GM19397 (cell line): ENCODE results near the gene LIN54.
A peak's percentile ranks its signal among the peaks of the same experiment; 100 is the strongest.
"Not testable (repeated sequence)": the region's sequence is repeated elsewhere in the genome, so short reads cannot be mapped to it uniquely, and the experiment has no call there.

Source experiments
- ATAC-seq: cut with Tn5 transposase; IDR thresholded peaks from one replicate; pipeline ENCODE4 v1.9.1; 2021; ENCODE audit warnings: mild to moderate bottlenecking, moderate library complexity; ENCODE audit not compliant: unreplicated experiment

Gene LIN54

DNA sequence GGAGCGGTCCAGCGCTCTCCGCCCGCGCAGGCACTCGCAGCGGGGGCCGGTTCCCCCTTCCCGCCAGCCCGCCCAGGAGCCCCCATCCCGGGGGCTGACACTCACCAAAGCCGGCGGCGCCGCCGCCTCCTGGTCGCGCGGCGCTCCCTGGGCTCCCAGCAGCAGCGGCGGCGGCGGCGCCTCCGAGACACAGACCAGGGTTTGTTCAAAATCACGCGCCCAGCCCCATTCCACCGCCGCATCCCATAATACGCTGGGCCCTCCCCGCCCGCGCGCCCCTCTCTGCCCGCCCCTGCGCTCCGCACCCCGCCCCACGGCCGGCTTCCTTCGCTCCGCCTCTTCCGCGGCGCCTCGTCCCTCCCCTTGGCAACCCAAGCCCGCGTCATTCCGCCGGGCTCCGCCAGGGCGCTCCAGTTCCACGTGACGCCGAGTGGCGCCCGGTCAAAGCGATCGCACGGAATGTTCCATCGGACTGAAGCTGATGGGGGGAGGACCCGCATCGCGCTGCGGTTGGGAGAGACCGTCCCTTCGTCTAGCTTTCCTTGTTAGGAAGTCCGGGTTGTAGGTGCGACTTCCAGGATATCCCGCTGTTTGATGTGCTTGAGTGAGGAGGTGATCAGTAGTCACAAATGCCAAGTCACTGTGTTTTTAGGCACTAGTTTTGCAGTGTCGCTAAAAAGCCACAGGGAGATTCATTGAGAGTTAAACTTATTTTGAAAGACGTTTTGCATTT, 2.2 kb upstream of the LIN54 start:
- ATAC-seq: peak; percentile 84

DNA sequence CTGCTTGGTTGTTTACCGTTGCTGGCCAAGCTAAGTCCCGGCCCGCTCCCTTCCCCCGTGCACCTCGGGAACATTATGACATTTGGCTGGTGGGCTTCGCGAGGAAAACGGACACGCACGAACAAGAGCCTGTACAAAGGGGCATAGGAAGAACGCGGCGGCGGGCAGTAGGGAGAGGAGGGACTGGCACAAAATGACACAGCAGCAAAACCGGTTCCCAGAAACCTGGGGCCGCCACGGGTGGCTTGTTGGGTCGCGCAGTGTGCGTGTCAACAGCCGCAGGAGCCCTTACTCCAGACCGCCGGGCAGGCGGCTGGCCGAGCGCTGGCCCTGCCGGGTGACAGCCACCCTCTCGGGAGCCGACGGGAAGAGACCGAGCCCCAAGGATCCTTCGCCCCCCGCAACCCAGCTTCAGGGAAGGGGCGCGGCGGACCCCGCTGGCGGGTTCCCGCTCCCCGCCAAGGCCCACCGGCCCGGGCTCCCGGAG, 1.6 kb upstream of the LIN54 start:
- ATAC-seq: peak; percentile 13

DNA sequence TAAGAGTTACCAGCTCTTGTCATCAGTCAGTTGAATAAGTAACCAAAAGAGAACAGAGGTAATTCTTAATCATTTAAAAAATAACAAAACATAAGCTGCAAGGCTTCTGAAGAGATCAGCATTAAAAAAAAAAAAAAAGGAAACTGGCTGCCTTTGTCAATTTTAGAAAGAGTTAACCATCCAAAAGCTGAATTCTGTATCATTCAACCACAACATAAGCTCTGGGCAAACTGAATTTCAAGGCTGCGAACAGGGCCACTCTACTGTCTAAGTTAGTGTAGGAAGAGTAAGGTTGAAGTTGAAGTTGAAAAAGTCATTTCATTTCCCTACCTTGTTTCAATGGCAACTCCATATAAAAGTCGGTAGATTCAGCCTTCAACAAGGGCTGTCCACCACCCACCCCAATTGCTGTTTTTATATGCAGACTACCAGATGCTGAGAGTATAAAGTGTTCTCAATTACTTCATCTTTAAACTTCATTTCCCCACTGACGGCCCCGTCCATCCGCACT, 1.1 kb upstream of the LIN54 start:
- ATAC-seq: no peak

- no peak for ATAC-seq
Observed at GRCh38 chr4:83010111-83010521, 507 bp downstream of the LIN54 start.

- no peak for ATAC-seq
Observed at GRCh38 chr4:83009529-83009928, 1.1 kb downstream of the LIN54 start.

- ATAC-seq: not testable (repeated sequence)
Observed at GRCh38 chr4:83003044-83003791, 7.4 kb downstream of the LIN54 start.

- no peak for ATAC-seq
Observed at GRCh38 chr4:83002329-83002728, 8.3 kb downstream of the LIN54 start.

DNA sequence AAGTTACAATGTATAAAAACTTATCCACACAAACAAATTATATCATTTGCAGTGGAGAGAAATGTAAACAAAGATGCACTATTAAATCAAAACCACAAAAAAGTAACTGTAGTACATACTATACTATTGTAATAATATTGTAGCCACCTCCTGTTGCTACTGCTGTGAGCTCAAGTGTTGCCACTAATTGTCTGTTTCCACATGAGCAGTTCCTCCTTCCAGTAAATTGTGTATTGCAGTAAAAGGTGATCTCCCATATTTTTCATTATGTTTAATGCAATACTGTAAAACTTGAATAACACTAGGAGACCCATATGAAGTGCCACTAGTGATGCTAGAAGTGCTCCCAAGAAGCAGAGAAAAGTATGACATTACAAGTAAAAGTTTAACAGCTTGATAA, 11.7 kb downstream of the LIN54 start:
- no peak for ATAC-seq

- ATAC-seq: no peak
Observed at GRCh38 chr4:82994834-82995233, 15.8 kb downstream of the LIN54 start.

DNA sequence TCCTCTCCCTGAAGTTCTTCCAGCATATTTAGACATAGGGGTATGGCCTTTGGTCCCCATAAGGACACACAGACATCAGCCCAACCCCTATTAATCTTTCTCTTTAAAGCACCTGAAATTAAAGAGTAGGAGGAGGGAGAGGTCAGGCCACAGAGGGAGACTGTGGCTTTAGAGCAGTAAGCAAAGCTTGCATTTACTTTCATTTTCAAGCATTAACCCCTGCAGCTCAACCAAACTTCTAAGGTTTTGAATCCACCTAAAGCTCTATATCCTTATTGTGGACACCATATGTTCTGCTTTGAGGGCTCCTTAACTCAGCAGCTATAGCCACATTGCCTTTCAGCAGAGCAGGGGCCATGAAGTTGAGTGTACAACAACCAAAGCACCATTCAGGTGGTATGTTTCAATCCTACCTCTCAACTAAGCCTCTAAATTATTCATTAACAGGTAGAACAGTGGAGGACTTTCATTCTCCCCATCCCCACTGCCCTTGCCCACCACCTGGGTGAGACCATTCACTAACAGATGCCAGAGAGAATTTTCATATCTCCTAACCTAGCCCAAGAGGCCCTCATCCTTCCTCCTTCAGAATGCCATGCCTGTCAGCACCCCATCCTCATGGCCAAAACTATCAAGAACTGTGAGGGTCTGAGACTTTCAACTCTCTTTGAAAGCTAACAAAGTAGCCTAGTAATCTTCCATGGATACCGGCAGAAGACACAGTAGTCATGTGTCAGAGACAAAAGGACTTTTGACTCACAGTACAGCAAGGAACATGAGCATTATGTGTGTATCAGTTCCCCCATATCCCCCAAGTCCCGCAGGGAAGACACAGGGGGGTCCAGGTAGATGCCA, 20.8 kb downstream of the LIN54 start:
- peak; percentile 91 for ATAC-seq

- ATAC-seq: no peak
Observed at GRCh38 chr4:82988323-82988832, 22.2 kb downstream of the LIN54 start.

DNA sequence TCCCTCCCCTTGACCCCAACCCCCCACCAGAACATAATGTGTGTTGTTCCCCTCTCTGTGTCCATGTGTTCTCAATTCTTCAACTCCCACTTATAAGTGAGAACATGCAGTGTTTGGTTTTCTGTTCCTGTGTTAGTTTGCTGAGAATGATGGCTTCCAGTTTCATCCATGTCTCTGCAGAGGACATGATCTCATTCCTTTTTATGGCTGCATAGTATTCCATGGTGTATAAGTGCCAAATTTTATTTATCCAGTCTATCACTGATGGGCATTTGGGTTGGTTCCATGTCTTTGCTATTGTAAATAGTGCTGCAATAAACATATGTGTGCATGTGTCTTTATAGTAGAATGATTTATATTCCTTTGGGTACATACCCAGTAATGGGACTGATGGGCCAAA, 23.1 kb downstream of the LIN54 start:
- not testable (repeated sequence) for ATAC-seq

- ATAC-seq: no peak
Observed at GRCh38 chr4:82984459-82984858, 26.2 kb downstream of the LIN54 start.

DNA sequence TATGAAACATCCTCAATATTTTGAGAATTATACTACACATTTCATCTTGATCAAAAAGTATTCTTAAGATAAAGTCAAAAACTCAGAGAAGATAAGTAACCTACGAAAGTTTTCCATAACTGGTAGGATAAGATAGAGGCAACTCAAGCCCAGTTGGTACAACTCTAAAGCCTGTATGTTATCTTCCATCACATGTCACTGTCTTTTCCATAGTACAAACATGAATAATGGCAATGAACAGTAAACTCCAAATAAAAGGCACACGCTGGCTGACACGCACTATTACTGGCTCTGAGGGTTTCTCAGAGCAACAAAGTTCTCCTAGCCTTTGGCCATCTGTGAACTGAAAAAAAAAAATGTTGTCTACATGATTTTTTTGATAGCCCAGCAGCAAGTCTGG, 27.2 kb downstream of the LIN54 start:
- ATAC-seq: no peak

- ATAC-seq: no peak
Observed at GRCh38 chr4:82981138-82981537, 29.5 kb downstream of the LIN54 start.

DNA sequence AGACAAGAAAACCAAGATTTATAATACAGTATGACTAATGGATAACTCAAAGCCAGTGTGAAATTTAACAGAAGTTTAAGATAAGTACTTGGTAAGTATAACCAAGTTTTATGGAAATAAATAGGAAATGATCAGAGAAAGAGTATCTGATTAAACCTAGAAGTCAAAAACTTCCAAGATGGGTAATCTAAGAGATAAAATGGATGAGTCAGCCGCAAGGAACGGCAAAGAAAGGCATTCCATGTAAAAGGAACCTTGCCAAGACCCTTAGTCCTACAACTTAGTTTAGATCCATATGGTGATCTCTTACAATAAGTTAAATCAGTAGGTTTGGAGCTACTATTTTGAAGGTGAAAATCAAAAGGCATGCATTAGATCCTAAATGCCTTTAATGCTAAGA, 34.8 kb downstream of the LIN54 start:
- ATAC-seq: no peak

- ATAC-seq: no peak
Observed at GRCh38 chr4:82969414-82969813, 41.2 kb downstream of the LIN54 start.

DNA sequence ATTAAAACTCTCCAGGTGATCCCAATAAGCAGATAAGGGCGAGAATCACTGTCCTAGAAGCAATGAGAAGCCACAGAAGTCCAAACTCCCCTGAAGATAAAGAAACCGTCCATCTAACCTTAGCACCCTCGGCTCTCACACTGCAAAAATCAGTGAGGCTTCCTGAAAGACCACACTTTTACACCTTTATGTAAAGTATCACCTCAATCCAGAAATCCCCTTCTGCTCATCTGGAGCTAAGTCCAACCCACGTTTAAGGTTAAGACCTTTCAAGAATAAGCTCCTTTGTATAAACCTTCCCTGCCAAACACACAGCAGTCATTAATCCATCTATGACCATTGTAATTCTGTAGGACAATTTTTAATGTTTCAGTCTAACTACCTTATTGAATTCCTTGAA, 41.7 kb downstream of the LIN54 start:
- ATAC-seq: no peak

GRCh38 chr4:82965763-82966162, 44.9 kb downstream of the LIN54 start:
- no peak for ATAC-seq

- ATAC-seq: no peak
Observed at GRCh38 chr4:82957045-82957444, 53.6 kb downstream of the LIN54 start.

DNA sequence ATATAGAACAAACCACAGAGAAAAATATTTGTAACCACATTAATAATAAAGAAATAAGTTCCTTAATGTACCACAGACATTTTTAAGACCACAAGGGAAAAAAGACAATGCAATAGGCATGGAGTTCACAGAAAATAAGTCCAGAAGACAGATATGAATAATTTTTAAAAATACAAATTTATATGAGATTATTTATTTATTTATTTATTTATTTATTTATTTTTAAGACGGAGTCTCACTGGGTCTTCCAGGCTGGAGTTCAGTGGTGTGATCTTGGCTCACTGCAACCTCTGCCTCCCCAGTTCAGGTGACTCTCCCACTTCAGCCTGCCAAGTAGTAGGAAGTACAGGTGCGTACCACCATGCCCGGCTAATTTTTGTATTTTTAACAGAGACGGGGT, 56.4 kb downstream of the LIN54 start:
- no peak for ATAC-seq
